Suprapubic skin (tissue), 3 donors: ENCODE measurements around the gene TRAF7.

Source experiments
- EP300 ChIP-seq: sonication (generic); formaldehyde crosslinking; IDR thresholded peaks from one replicate; pipeline ENCODE4 v1.6.1; 2017; ENCODE audit warnings: antibody characterized with exemption
- POLR2A ChIP-seq, 2 donors: fragments of 450-650 bp; IDR thresholded peaks; one replicate each; pipeline ENCODE4 v1.6.1; 2017; ENCODE audit warnings: antibody characterized with exemption in 2 of 2, mild to moderate bottlenecking in 2 of 2, moderate library complexity in 2 of 2
- TF ChIP-seq, protein P1 (sequence below), 2 donors: fragments of 200-600 bp in 1 of 2; fragments of 450-650 bp in 1 of 2; sonication (generic) in 1 of 2; IDR thresholded peaks; one replicate each; pipeline ENCODE4 v1.5.1; 2016 to 2019; ENCODE audit warnings: antibody characterized with exemption in 2 of 2, mild to moderate bottlenecking in 1 of 2, moderate library complexity in 1 of 2

DNA sequence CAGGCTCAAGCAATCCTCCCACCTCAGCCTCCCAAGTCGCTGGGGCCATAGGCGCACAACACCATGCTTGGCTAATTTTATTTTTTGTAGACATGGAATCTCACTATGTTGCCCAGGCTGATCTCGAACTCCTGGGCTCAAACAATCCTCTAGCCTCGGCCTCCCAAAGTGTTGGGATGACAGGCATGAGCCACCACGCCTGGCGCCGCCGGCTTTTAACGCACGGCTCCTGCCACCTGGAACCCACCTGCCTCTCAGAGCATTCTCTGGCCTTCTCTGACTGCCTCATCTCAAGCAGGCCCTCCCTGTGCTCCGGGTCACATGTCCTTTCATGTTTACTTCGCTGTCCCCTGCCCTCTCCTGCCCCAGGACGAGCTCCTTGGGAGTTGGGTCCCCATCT lies 30.5 kb downstream of the TRAF7 start:
- TF ChIP-seq EP300 (no peak), POLR2A (IDR thresholded peaks at IDR 0.05) (no peak)
- TF ChIP-seq, protein P1, sequence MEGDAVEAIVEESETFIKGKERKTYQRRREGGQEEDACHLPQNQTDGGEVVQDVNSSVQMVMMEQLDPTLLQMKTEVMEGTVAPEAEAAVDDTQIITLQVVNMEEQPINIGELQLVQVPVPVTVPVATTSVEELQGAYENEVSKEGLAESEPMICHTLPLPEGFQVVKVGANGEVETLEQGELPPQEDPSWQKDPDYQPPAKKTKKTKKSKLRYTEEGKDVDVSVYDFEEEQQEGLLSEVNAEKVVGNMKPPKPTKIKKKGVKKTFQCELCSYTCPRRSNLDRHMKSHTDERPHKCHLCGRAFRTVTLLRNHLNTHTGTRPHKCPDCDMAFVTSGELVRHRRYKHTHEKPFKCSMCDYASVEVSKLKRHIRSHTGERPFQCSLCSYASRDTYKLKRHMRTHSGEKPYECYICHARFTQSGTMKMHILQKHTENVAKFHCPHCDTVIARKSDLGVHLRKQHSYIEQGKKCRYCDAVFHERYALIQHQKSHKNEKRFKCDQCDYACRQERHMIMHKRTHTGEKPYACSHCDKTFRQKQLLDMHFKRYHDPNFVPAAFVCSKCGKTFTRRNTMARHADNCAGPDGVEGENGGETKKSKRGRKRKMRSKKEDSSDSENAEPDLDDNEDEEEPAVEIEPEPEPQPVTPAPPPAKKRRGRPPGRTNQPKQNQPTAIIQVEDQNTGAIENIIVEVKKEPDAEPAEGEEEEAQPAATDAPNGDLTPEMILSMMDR (IDR thresholded peaks at IDR 0.05) = no peak
